Panc1 (cell line): Measurements from ENCODE around the gene PLXNA2. TPM values are rescaled to one million over a fixed set of nuclear protein-coding genes. Genes with fewer than 3 reads are reported as not detected.

Experiments
- ATAC-seq: fragments of 200-7000 bp; cut with Tn5 transposase; 2 replicates; pipeline ENCODE4 v1.9.1; 2020; ENCODE audit warnings: mild to moderate bottlenecking, moderate library complexity
- BruUV-seq: library from RNA; stranded (reverse); fragments of 400-500 nt; replicated peaks from 2 replicates; lab custom pipeline; 2021; lab: Mats Ljungman, UMichigan
- CTCF ChIA-PET: fragments of 300-600 bp; sonication (Branson Sonifier 250); formaldehyde crosslinking; loops from one replicate; lab custom pipeline; 2022; ENCODE audit warnings: antibody characterized with exemption; lab: Charles Lee
- POLR2A ChIA-PET: fragments of 300-600 bp; sonication (Branson Sonifier 250); formaldehyde crosslinking; loops from one replicate; lab custom pipeline; 2022; ENCODE audit warnings: antibody characterized with exemption; lab: Charles Lee
- DNase-seq: peaks from one replicate; pipeline ENCODE4 v3.0.0-alpha.2; 2010; ENCODE audit warnings: low read depth, low spot score
- H3K27ac ChIP-seq: 2 replicates; pipeline ENCODE4 v1.5.1; 2011; ENCODE audit warnings: mild to moderate bottlenecking, low read length, inconsistent platforms
- H3K27me3 ChIP-seq: fragments of 200-500 bp; sonication (Bioruptor generic); 2 replicates; pipeline ENCODE4 v1.6.0; 2014; ENCODE audit warnings: low read length, inconsistent platforms; ENCODE audit not compliant: control insufficient read depth, insufficient read depth
- H3K36me3 ChIP-seq: fragments of 200-500 bp; sonication (Bioruptor generic); 2 replicates; pipeline ENCODE4 v1.5.1; 2014; ENCODE audit warnings: inconsistent platforms, mild to moderate bottlenecking, low read length, moderate library complexity; ENCODE audit not compliant: control insufficient read depth, insufficient read depth
- H3K4me1 ChIP-seq: 2 replicates; pipeline ENCODE4 v1.5.1; 2011; ENCODE audit warnings: inconsistent platforms, mild to moderate bottlenecking, low read length, moderate library complexity; ENCODE audit not compliant: control insufficient read depth, insufficient read depth
- H3K4me3 ChIP-seq, 2 experiments: 2 replicates each; pipeline ENCODE4 v1.5.1; 2011 to 2012; ENCODE audit warnings: low read depth in 2 of 2, low read length in 2 of 2, mild to moderate bottlenecking in 2 of 2, inconsistent platforms in 1 of 2, moderate library complexity in 1 of 2
- H3K9me3 ChIP-seq: fragments of 200-500 bp; sonication (Bioruptor generic); 2 replicates; pipeline ENCODE4 v1.5.1; 2014; ENCODE audit warnings: low read depth, mild to moderate bottlenecking, inconsistent platforms, low read length, moderate library complexity; ENCODE audit not compliant: control insufficient read depth, insufficient read depth
- CTCF ChIP-seq: fragments of 450-650 bp; IDR thresholded peaks from 2 replicates; pipeline ENCODE4 v1.5.1; 2017; ENCODE audit warnings: mild to moderate bottlenecking
- POLR2AphosphoS5 ChIP-seq: IDR thresholded peaks from 2 replicates; pipeline ENCODE4 v1.6.1; 2012; ENCODE audit warnings: mild to moderate bottlenecking, low read depth, low read length, moderate library complexity
- REST ChIP-seq, 2 experiments: IDR thresholded peaks; 2 replicates each; pipeline ENCODE4 v1.6.1; 2011 to 2012; ENCODE audit warnings: low read depth in 2 of 2, control low read depth in 1 of 2, low read length in 1 of 2, mild to moderate bottlenecking in 1 of 2, moderate library complexity in 1 of 2; ENCODE audit not compliant: insufficient read depth in 1 of 2
- SIN3A ChIP-seq: IDR thresholded peaks from 2 replicates; pipeline ENCODE4 v1.6.1; 2012; ENCODE audit warnings: low read depth, mild to moderate bottlenecking, low read length, moderate library complexity, borderline replicate concordance; ENCODE audit not compliant: insufficient read depth
- TCF7L2 ChIP-seq: IDR thresholded peaks from 2 replicates; pipeline ENCODE4 v1.6.1; 2011; ENCODE audit warnings: mild to moderate bottlenecking, low read depth, low read length, inconsistent platforms
- in situ Hi-C: cut with HindIII; loops from 2 replicates; pipeline ENCODE4 v1.10.0; 2016; ENCODE audit warnings: low sequenced_read_pairs, low pct_unique_long_range_greater_than_20kb
- intact Hi-C: fragments of 100-400 bp; cut with micrococcal nuclease; formaldehyde crosslinking; loops from one replicate; pipeline ENCODE4 v1.10.0; 2022; ENCODE audit not compliant: unreplicated experiment
- total RNA-seq: library from RNA; stranded (reverse); gene quantifications from one replicate; pipeline ENCODE4 v1.2.1, GENCODE V29; 2021; ENCODE audit not compliant: unreplicated experiment

Gene PLXNA2
- total RNA-seq, 1 experiment from 2014 or later = 0.98 TPM

- no peak; the same call in 1 of the 2 replicates for ATAC-seq
- in situ Hi-C loops = no loop called here
- intact Hi-C loops = no loop called here
- BruUV-seq = no TSS peak
- TF ChIP-seq POLR2AphosphoS5 (no peak), CTCF (no peak), REST (IDR thresholded peaks at IDR 0.05; ENCODE audit: insufficient read depth in 1 of 2, low read depth in 2 of 2, low read length in 1 of 2) (no peak), TCF7L2 (no peak), SIN3A (no peak)
- ChIA-PET POLR2A (no interaction called here), CTCF (no interaction called here)
- Histone ChIP-seq H3K4me1 (no peaks in the 10 kb centered on the region), H3K4me3 (no peak overlapping the region), H3K36me3 (no peaks in the 10 kb centered on the region), H3K27me3 (no peaks in the 10 kb centered on the region), H3K9me3 (no peaks in the 10 kb centered on the region), H3K27ac (no peak overlapping the region)
- DNase-seq = no peak
Measured at GRCh38 chr1:208069908-208070307, 174.3 kb downstream of the PLXNA2 start.

- no peak for DNase-seq
- ChIA-PET POLR2A (no interaction called here), CTCF (no interaction called here)
- no peak overlapping the region for H3K4me3 ChIP-seq
- ATAC-seq = no peak
- H3K36me3 ChIP-seq = no peaks in the 10 kb centered on the region
- H3K4me1 ChIP-seq = no peaks in the 10 kb centered on the region
- no peak overlapping the region for H3K27ac ChIP-seq
- no peaks in the 10 kb centered on the region for H3K27me3 ChIP-seq
- TF ChIP-seq TCF7L2 (no peak), REST (IDR thresholded peaks at IDR 0.05; ENCODE audit: insufficient read depth in 1 of 2, low read depth in 2 of 2, low read length in 1 of 2) (no peak), SIN3A (no peak), CTCF (no peak), POLR2AphosphoS5 (no peak)
- intact Hi-C loops (no loop called here), in situ Hi-C loops (no loop called here)
- no peaks in the 10 kb centered on the region for H3K9me3 ChIP-seq
- BruUV-seq = no TSS peak
Measured at GRCh38 chr1:208069317-208069716, 174.9 kb downstream of the PLXNA2 start.
